ENCODE results near the gene MBP. TPM values are rescaled to one million over a fixed set of nuclear protein-coding genes. Genes with fewer than 3 reads are reported as not detected.
A peak's percentile ranks its signal among the peaks of the same experiment; 100 is the strongest.

The MBP gene
- total RNA-seq, 2 experiments from 2014 or later: 75.4 to 79.2 TPM

GRCh38 chr18:77043541-77044280 lies 88.9 kb downstream of the MBP start:
- no peak overlapping the region for H3K27ac Mint-ChIP-seq
- H3K4me3 Mint-ChIP-seq: no peak overlapping the region
- TF ChIP-seq CTCF (IDR thresholded peaks at IDR 0.05): no peak
- peaks cover 72% of the 10 kb centered on the region for H3K36me3 Mint-ChIP-seq (ENCODE audit: low read depth)
- peaks cover 32% of the 10 kb centered on the region for H3K4me1 Mint-ChIP-seq (ENCODE audit: low read depth)
- Histone ChIP-seq H3K4me3 (ENCODE audit: low read length) (no peak overlapping the region), H3K36me3 (ENCODE audit: insufficient read depth, low read length) (peaks cover 39% of the 10 kb centered on the region), H3K4me1 (ENCODE audit: insufficient read depth, low read length) (peaks cover 20% of the 10 kb centered on the region), H3K27me3 (ENCODE audit: control insufficient read depth in 1 of 2, insufficient read depth in 2 of 2, low read length in 2 of 2) (no peaks in the 10 kb centered on the region), H3K9me3 (ENCODE audit: control insufficient read depth in 1 of 2, insufficient read depth in 1 of 2, low read length in 2 of 2) (peaks cover 0 to 3% of the 10 kb centered on the region in 2 experiments), H3K27ac (ENCODE audit: low read depth in 1 of 2, low read length in 2 of 2) (no peak overlapping the region)
- POLR2A ChIA-PET: interaction anchor here (1.0 kb wide), 1 partner anchor 89 kb away, joined by 3 read pairs; the partner anchor contains the start of gene MBP
- no peaks in the 10 kb centered on the region for H3K27me3 Mint-ChIP-seq
- ATAC-seq (ENCODE audit: poor library complexity) (no peak), DNase-seq (no peak)
- intact Hi-C loops (cut with DNase I, micrococcal nuclease): no loop called here
- CTCF ChIA-PET: no interaction called here
- H3K9me3 Mint-ChIP-seq: no peaks in the 10 kb centered on the region

GRCh38 chr18:77042583-77042982 lies 90.0 kb downstream of the MBP start:
- Mint-ChIP-seq H3K27ac (peak overlapping the region; percentile 59), H3K9me3 (no peaks in the 10 kb centered on the region), H3K27me3 (no peaks in the 10 kb centered on the region), H3K4me3 (no peak overlapping the region), H3K36me3 (ENCODE audit: low read depth) (peaks cover 69% of the 10 kb centered on the region), H3K4me1 (ENCODE audit: low read depth) (peaks cover 34% of the 10 kb centered on the region)
- intact Hi-C loops (cut with DNase I, micrococcal nuclease): no loop called here
- no peak overlapping the region for H3K4me3 ChIP-seq (ENCODE audit: low read length)
- H3K4me1 ChIP-seq (ENCODE audit: insufficient read depth, low read length): peaks cover 20% of the 10 kb centered on the region
- H3K27me3 ChIP-seq (ENCODE audit: control insufficient read depth in 1 of 2, insufficient read depth in 2 of 2, low read length in 2 of 2): no peaks in the 10 kb centered on the region
- no peak for ATAC-seq (ENCODE audit: poor library complexity)
- POLR2A ChIA-PET: no interaction called here
- TF ChIP-seq CTCF (IDR thresholded peaks at IDR 0.05): no peak
- H3K9me3 ChIP-seq (ENCODE audit: control insufficient read depth in 1 of 2, insufficient read depth in 1 of 2, low read length in 2 of 2): peaks cover 0 to 3% of the 10 kb centered on the region in 2 experiments
- no peak for DNase-seq
- CTCF ChIA-PET: interaction anchor here (1.4 kb wide), 1 partner anchor 165 kb away, joined by 3 read pairs; no protein-coding TSS in a partner anchor
- H3K36me3 ChIP-seq (ENCODE audit: insufficient read depth, low read length): peaks cover 38% of the 10 kb centered on the region
- no peak overlapping the region for H3K27ac ChIP-seq (ENCODE audit: low read depth in 1 of 2, low read length in 2 of 2)

DNA sequence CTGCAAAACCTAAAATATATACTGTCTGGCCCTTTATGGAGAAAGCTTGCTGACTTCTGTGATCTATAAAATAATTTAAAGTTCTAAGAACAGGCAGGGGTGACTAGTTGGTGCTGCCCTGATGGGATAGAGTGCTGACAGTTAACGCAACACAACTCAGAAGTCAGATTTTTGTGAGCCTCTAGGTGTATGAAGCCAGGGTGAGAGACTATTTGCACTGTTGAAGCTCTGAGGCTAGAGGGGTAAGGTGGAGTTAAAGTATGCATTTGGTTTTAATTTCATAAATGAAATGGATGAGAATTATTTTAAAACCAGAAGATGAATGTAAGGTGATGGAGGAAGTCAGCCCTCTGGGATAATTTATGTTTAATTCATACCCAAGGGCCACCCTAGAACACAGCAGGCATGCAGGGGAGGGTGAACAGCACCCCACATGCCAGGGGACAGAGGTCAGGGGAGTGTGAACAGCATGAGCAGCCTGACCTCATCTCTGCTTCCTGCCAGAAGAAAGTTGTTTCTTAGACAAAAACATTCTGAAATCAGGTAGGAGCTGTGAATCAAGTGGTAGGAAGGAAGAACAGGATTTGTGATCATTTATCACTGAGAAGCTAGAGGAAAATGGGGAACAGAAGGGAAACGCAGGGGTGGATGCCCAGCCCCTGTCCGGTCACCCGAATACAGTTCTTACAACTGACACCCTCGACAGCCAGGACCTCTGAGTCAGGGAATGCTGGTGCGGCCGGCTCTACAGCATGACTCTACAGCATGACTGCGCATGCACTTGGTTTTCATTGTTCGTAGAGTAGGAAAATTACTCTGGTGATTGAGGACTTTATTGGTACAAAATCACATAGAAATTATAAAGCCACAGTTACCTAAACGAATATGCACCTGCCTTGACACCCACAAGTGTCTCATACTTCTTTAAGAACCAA lies 93.1 kb downstream of the MBP start:
- Mint-ChIP-seq H3K9me3 (no peaks in the 10 kb centered on the region), H3K27me3 (no peaks in the 10 kb centered on the region), H3K4me1 (ENCODE audit: low read depth) (peaks cover 28% of the 10 kb centered on the region), H3K4me3 (no peak overlapping the region), H3K27ac (peak overlapping the region; percentile 61), H3K36me3 (ENCODE audit: low read depth) (peaks cover 63% of the 10 kb centered on the region)
- Histone ChIP-seq H3K4me3 (ENCODE audit: low read length) (no peak overlapping the region), H3K4me1 (ENCODE audit: insufficient read depth, low read length) (peaks cover 20% of the 10 kb centered on the region), H3K36me3 (ENCODE audit: insufficient read depth, low read length) (peaks cover 33% of the 10 kb centered on the region), H3K27me3 (ENCODE audit: control insufficient read depth in 1 of 2, insufficient read depth in 2 of 2, low read length in 2 of 2) (no peaks in the 10 kb centered on the region), H3K27ac (ENCODE audit: low read depth in 1 of 2, low read length in 2 of 2) (no peak overlapping the region), H3K9me3 (ENCODE audit: control insufficient read depth in 1 of 2, insufficient read depth in 1 of 2, low read length in 2 of 2) (peaks cover 0 to 3% of the 10 kb centered on the region in 2 experiments)
- no peak for ATAC-seq (ENCODE audit: poor library complexity)
- ChIA-PET POLR2A (interaction anchor here (1.2 kb wide), 1 partner anchor 15 kb away, joined by 3 read pairs; no protein-coding TSS in a partner anchor), CTCF (interaction anchor here (1.8 kb wide), 1 partner anchor 39 kb away, joined by 4 read pairs; no protein-coding TSS in a partner anchor)
- no peak for TF ChIP-seq CTCF (IDR thresholded peaks at IDR 0.05)
- intact Hi-C loops (cut with DNase I, micrococcal nuclease): no loop called here
- no peak for DNase-seq
